A673 (cell line): Measurements from ENCODE around the gene KLRD1. TPM values are rescaled to one million over a fixed set of nuclear protein-coding genes. Genes with fewer than 3 reads are reported as not detected.

ENCODE experiments used
- BruUV-seq: library from RNA; stranded (reverse); fragments of 400-500 nt; replicated peaks from 2 replicates; lab custom pipeline; 2021; lab: Mats Ljungman, UMichigan
- CTCF ChIA-PET: fragments of 300-600 bp; sonication (Branson Sonifier 250); formaldehyde crosslinking; loops from one replicate; lab custom pipeline; 2022; ENCODE audit warnings: antibody characterized with exemption; lab: Charles Lee
- POLR2A ChIA-PET: fragments of 300-600 bp; sonication (Branson Sonifier 250); formaldehyde crosslinking; loops from one replicate; lab custom pipeline; 2022; ENCODE audit warnings: antibody characterized with exemption; ENCODE audit not compliant: low non-redundant PET; lab: Charles Lee
- DNase-seq: peaks from one replicate; pipeline ENCODE4 v3.0.0-alpha.2; 2015; ENCODE audit warnings: low spot score
- H3K27ac ChIP-seq: fragments of 200-600 bp; sonication (generic); 2 replicates; pipeline ENCODE4 v1.5.1; 2016; ENCODE audit warnings: mixed run types, low read depth, mild to moderate bottlenecking, mixed read lengths, antibody characterized with exemption, low read length; ENCODE audit not compliant: poor library complexity, severe bottlenecking
- H3K27me3 ChIP-seq: fragments of 200-600 bp; sonication (generic); replicated peaks from 2 replicates; pipeline ENCODE4 v1.6.1; 2017; ENCODE audit warnings: mixed run types, low read depth, mild to moderate bottlenecking, mixed read lengths, antibody characterized with exemption, low read length; ENCODE audit not compliant: insufficient read depth, poor library complexity
- H3K36me3 ChIP-seq: fragments of 200-600 bp; sonication (generic); 2 replicates; pipeline ENCODE4 v1.6.1; 2016; ENCODE audit warnings: mixed run types, mild to moderate bottlenecking, mixed read lengths, antibody characterized with exemption, low read length; ENCODE audit not compliant: insufficient read depth, poor library complexity, severe bottlenecking
- H3K4me1 ChIP-seq: fragments of 200-600 bp; sonication (generic); 2 replicates; pipeline ENCODE4 v1.6.1; 2017; ENCODE audit warnings: mixed run types, mild to moderate bottlenecking, mixed read lengths, antibody characterized with exemption, low read length; ENCODE audit not compliant: insufficient read depth, poor library complexity, severe bottlenecking
- H3K4me3 ChIP-seq: fragments of 200-600 bp; sonication (generic); 2 replicates; pipeline ENCODE4 v1.5.1; 2016; ENCODE audit warnings: low read depth, mixed run types, mild to moderate bottlenecking, mixed read lengths, low read length; ENCODE audit not compliant: poor library complexity, severe bottlenecking
- H3K9me3 ChIP-seq: fragments of 200-600 bp; sonication (generic); 2 replicates; pipeline ENCODE4 v1.6.1; 2016; ENCODE audit warnings: mixed run types, low read depth, mild to moderate bottlenecking, mixed read lengths, antibody characterized with exemption, low read length; ENCODE audit not compliant: poor library complexity, severe bottlenecking
- EZH2 ChIP-seq: fragments of 200-600 bp; sonication (generic); IDR thresholded peaks from 2 replicates; pipeline ENCODE4 v1.6.1; 2017; ENCODE audit warnings: borderline replicate concordance, low read depth, mild to moderate bottlenecking, mixed read lengths, antibody characterized with exemption, low read length; ENCODE audit not compliant: poor library complexity, severe bottlenecking
- intact Hi-C: fragments of 100-400 bp; cut with micrococcal nuclease; formaldehyde crosslinking; loops from one replicate; pipeline ENCODE4 v1.10.0; 2022; ENCODE audit not compliant: unreplicated experiment
- total RNA-seq: library from RNA; stranded (reverse); gene quantifications from 2 replicates; pipeline ENCODE4 v1.2.3, GENCODE V29; 2021
- TF ChIP-seq, protein P1 (sequence below): fragments of 300-800, 200-600 bp; sonication (generic); conservative IDR thresholded peaks from 2 replicates; pipeline ENCODE4 v1.5.1; 2017; ENCODE audit warnings: low read depth, mild to moderate bottlenecking, antibody characterized with exemption, low read length, moderate library complexity, mixed read lengths

The KLRD1 gene
- total RNA-seq, 1 experiment from 2014 or later, result 0.02 TPM

DNA sequence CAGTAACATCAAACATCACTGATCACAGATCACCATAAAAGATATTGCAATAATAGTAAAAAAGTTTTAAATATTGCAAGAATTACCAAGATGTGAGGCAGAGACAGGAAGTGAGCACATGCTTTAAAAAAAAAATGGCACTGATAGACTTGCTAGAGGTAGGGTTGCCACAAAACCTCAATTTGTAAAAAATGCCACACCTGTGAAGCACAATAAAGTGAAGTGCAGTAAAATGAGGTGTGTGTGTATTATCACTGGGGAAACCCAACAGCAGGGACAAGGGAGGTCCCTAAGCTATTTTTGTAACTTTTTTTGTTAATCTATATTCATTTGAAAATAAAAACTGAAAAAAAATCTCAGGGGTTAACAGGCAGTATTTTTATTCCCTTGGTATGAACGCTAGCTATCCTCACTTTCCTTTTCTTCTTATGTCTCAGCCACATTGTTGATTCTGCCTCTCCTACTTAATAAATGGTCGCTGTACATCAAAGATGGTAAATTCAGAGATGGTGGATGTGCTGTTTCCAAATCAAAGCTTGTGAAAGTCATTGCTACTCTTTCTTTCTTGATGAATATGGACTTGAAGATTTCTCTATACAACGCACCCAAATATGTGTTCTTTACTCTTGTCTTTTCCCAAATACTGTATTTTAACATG, 14.0 kb upstream of the KLRD1 start:
- no peaks in the 10 kb centered on the region for H3K9me3 ChIP-seq
- POLR2A ChIA-PET, result no interaction called here
- H3K27me3 ChIP-seq, result no peaks in the 10 kb centered on the region
- no peak overlapping the region for H3K4me3 ChIP-seq
- intact Hi-C loops, result no loop called here
- no peaks in the 10 kb centered on the region for H3K36me3 ChIP-seq
- no peak overlapping the region for H3K27ac ChIP-seq
- H3K4me1 ChIP-seq, result no peaks in the 10 kb centered on the region
- no peak for TF ChIP-seq EZH2
- TF ChIP-seq, protein P1, sequence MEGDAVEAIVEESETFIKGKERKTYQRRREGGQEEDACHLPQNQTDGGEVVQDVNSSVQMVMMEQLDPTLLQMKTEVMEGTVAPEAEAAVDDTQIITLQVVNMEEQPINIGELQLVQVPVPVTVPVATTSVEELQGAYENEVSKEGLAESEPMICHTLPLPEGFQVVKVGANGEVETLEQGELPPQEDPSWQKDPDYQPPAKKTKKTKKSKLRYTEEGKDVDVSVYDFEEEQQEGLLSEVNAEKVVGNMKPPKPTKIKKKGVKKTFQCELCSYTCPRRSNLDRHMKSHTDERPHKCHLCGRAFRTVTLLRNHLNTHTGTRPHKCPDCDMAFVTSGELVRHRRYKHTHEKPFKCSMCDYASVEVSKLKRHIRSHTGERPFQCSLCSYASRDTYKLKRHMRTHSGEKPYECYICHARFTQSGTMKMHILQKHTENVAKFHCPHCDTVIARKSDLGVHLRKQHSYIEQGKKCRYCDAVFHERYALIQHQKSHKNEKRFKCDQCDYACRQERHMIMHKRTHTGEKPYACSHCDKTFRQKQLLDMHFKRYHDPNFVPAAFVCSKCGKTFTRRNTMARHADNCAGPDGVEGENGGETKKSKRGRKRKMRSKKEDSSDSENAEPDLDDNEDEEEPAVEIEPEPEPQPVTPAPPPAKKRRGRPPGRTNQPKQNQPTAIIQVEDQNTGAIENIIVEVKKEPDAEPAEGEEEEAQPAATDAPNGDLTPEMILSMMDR, result no peak
- no peak for DNase-seq
- no TSS peak for BruUV-seq
- CTCF ChIA-PET, result no interaction called here

DNA sequence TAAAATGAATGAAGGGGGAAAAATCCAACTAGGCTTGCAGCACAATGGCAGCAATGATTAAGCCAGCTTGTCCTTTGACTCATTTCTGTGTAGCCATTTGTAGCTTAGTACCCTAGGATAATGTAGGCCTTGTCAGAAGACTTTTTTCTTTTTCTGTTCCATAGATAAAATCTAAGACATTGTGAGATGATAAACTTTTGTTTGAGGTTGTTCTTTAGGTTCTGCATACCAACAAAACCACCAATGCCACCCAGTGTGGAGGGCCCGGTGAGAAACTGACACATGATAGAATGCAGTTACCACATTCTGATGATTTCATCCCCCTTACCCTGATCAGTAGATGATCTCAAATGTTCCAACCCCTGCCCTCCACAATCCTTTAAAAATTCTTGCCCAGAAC, 6.6 kb upstream of the KLRD1 start:
- Histone ChIP-seq H3K4me1 (no peaks in the 10 kb centered on the region), H3K36me3 (no peaks in the 10 kb centered on the region), H3K9me3 (no peaks in the 10 kb centered on the region), H3K27ac (no peak overlapping the region), H3K4me3 (no peak overlapping the region), H3K27me3 (no peaks in the 10 kb centered on the region)
- no TSS peak for BruUV-seq
- ChIA-PET CTCF (no interaction called here), POLR2A (no interaction called here)
- TF ChIP-seq, protein P1, result no peak
- TF ChIP-seq EZH2, result no peak
- no peak for DNase-seq
- intact Hi-C loops, result no loop called here

DNA sequence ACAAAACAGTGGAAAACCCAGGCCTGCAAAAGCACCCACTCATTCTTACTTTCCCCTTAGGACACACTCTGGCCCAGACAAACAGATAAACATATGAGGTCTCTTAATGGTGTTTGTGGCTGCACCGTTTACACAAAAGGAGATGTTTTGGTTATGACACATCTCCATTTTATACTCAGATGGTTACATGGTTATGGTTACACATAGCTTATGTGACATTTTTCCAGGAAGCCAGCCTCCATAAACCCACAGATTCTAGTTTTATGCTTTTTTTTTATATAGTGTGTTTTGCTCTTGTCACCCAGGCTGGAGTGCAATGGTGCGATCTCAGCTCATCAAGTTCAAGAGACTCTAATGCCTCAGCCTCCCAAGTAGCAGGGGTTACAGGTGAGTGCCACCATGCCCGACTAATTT, 3.5 kb upstream of the KLRD1 start:
- intact Hi-C loops, result no loop called here
- Histone ChIP-seq H3K4me1 (no peaks in the 10 kb centered on the region), H3K9me3 (no peaks in the 10 kb centered on the region), H3K4me3 (no peak overlapping the region), H3K27me3 (no peaks in the 10 kb centered on the region), H3K27ac (no peak overlapping the region), H3K36me3 (no peaks in the 10 kb centered on the region)
- no TSS peak for BruUV-seq
- ChIA-PET CTCF (no interaction called here), POLR2A (no interaction called here)
- TF ChIP-seq EZH2, result no peak
- TF ChIP-seq, protein P1, result no peak
- no peak for DNase-seq
